Endothelial cell of umbilical vein (primary cell): ENCODE measurements around the gene ZNF44. TPM values are rescaled to one million over a fixed set of nuclear protein-coding genes. Genes with fewer than 3 reads are reported as not detected.

ENCODE experiments used
- BruUV-seq: library from RNA; stranded (reverse); fragments of 400-500 nt; replicated peaks from 2 replicates; lab custom pipeline; 2021; lab: Mats Ljungman, UMichigan
- CTCF ChIA-PET: fragments of 300-600, 350-600 bp; sonication (Branson Sonifier 250); formaldehyde crosslinking; loops from one replicate; lab custom pipeline; 2021; ENCODE audit warnings: antibody characterized with exemption, inconsistent platforms; lab: Charles Lee
- POLR2A ChIA-PET: fragments of 300-600, 350-600 bp; sonication (Branson Sonifier 250); formaldehyde crosslinking; loops from one replicate; lab custom pipeline; 2021; ENCODE audit warnings: antibody characterized with exemption, inconsistent platforms; lab: Charles Lee
- DNase-seq: peaks from one replicate; pipeline ENCODE4 v3.0.0-alpha.2; 2011; ENCODE audit warnings: low read depth, low spot score
- FAIRE-seq: peaks from 2 replicates; lab custom pipeline; 2011; peaks lifted over from hg19 to GRCh38; lab: Jason Lieb, UNC
- H2AFZ ChIP-seq: 2 replicates; pipeline ENCODE4 v1.6.0; 2012; ENCODE audit warnings: low read depth, low read length, control low read depth, inconsistent platforms
- H3K27ac ChIP-seq: 2 replicates; pipeline ENCODE4 v1.5.1; 2011; ENCODE audit warnings: low read depth, mild to moderate bottlenecking, control low read depth, low read length, moderate library complexity; ENCODE audit not compliant: insufficient read depth
- H3K27me3 ChIP-seq, 2 experiments: 2 replicates each; pipeline versions ENCODE4 v1.6.0 to v1.6.1; 2011; ENCODE audit warnings: low read length in 2 of 2, mixed read lengths in 1 of 2; ENCODE audit not compliant: control insufficient read depth in 2 of 2, insufficient read depth in 2 of 2
- H3K36me3 ChIP-seq, 2 experiments: 2 replicates in 1 of 2; 3 replicates in 1 of 2; pipeline ENCODE4 v1.5.1; 2011; ENCODE audit warnings: low read length in 2 of 2, mild to moderate bottlenecking in 1 of 2, moderate library complexity in 1 of 2; ENCODE audit not compliant: control insufficient read depth in 2 of 2, insufficient read depth in 2 of 2; ENCODE audit errors: extremely low read depth in 1 of 2
- H3K4me1 ChIP-seq: 3 replicates; pipeline ENCODE4 v1.5.1; 2011; ENCODE audit warnings: mild to moderate bottlenecking, low read length; ENCODE audit not compliant: control insufficient read depth, insufficient read depth; ENCODE audit errors: extremely low read depth
- H3K4me2 ChIP-seq: 2 replicates; pipeline ENCODE4 v1.6.1; 2011; ENCODE audit warnings: low read length, control low read depth, mixed read lengths; ENCODE audit not compliant: insufficient read depth
- H3K4me3 ChIP-seq, 3 experiments: fragments of 200-600 bp in 1 of 3; sonication (generic), shearing (Covaris generic) in 1 of 3; replicated peaks in 1 of 3; 2 replicates each; pipeline ENCODE4 v1.5.1; 2011 to 2016; ENCODE audit warnings: control low read depth in 3 of 3, low read length in 3 of 3, mild to moderate bottlenecking in 2 of 3, inconsistent platforms in 1 of 3, low read depth in 1 of 3, moderate library complexity in 1 of 3; ENCODE audit not compliant: insufficient read depth in 1 of 3
- H3K79me2 ChIP-seq: 2 replicates; pipeline ENCODE4 v1.6.0; 2012; ENCODE audit warnings: low read length, inconsistent platforms; ENCODE audit not compliant: control insufficient read depth, insufficient read depth
- H3K9ac ChIP-seq: replicated peaks from 2 replicates; pipeline ENCODE3; 2011; ENCODE audit warnings: low read length, control low read depth; ENCODE audit not compliant: insufficient read depth; ENCODE audit errors: extremely low read depth
- H3K9me1 ChIP-seq: replicated peaks from 3 replicates; pipeline ENCODE4 v1.6.0; 2011; ENCODE audit warnings: mild to moderate bottlenecking, low read length; ENCODE audit not compliant: control insufficient read depth, insufficient read depth; ENCODE audit errors: extremely low read depth
- H3K9me3 ChIP-seq: replicated peaks from 2 replicates; pipeline ENCODE4 v1.5.1; 2012; ENCODE audit warnings: low read length, inconsistent platforms; ENCODE audit not compliant: control insufficient read depth, insufficient read depth
- H4K20me1 ChIP-seq: replicated peaks from 2 replicates; pipeline ENCODE3; 2011; ENCODE audit warnings: mild to moderate bottlenecking, low read length; ENCODE audit not compliant: control insufficient read depth, insufficient read depth; ENCODE audit errors: extremely low read depth
- CTCF ChIP-seq, 2 donors: IDR thresholded peaks; 1 replicate in 1 of 2; 2 replicates in 1 of 2; pipeline ENCODE4 v1.5.1; 2011; ENCODE audit warnings: low read length in 2 of 2, mild to moderate bottlenecking in 2 of 2, moderate library complexity in 2 of 2, control low read depth in 1 of 2, inconsistent platforms in 1 of 2, low read depth in 1 of 2; ENCODE audit not compliant: insufficient read depth in 1 of 2; ENCODE audit errors: extremely low read depth in 1 of 2
- EZH2 ChIP-seq: IDR thresholded peaks from 2 replicates; pipeline ENCODE4 v1.6.1; 2012; ENCODE audit warnings: borderline replicate concordance, low read depth, mild to moderate bottlenecking, moderate library complexity, low read length, inconsistent platforms; ENCODE audit not compliant: severe bottlenecking
- FOS ChIP-seq: IDR thresholded peaks from 2 replicates; pipeline ENCODE4 v1.6.1; 2011; ENCODE audit warnings: mild to moderate bottlenecking, low read length, moderate library complexity, borderline replicate concordance; ENCODE audit not compliant: insufficient read depth
- GATA2 ChIP-seq: IDR thresholded peaks from 2 replicates; pipeline ENCODE4 v1.7.0; 2011; ENCODE audit warnings: low read depth, mild to moderate bottlenecking, moderate library complexity, mixed read lengths, low read length; ENCODE audit not compliant: insufficient read length, insufficient read depth
- JUN ChIP-seq: IDR thresholded peaks from 2 replicates; pipeline ENCODE4 v1.6.1; 2011; ENCODE audit warnings: borderline replicate concordance, low read depth; ENCODE audit not compliant: insufficient read length, insufficient read depth
- MAX ChIP-seq: IDR thresholded peaks from 2 replicates; pipeline ENCODE4 v1.6.1; 2011; ENCODE audit not compliant: insufficient read depth, insufficient read length
- MYC ChIP-seq: IDR thresholded peaks from one replicate; pipeline ENCODE4 v1.6.1; 2011; ENCODE audit warnings: mild to moderate bottlenecking, low read depth, low read length
- POLR2A ChIP-seq: IDR thresholded peaks from 2 replicates; pipeline ENCODE4 v1.6.1; 2012; ENCODE audit warnings: low read depth, mild to moderate bottlenecking, control low read depth, low read length
- POLR2AphosphoS5 ChIP-seq: IDR thresholded peaks from 2 replicates; pipeline ENCODE4 v1.6.1; 2012; ENCODE audit warnings: low read depth, mild to moderate bottlenecking, control low read depth, low read length, moderate library complexity; ENCODE audit not compliant: insufficient read depth
- dilution Hi-C: fragments of 300-500 bp; cut with MboI; formaldehyde crosslinking; loops from one replicate; pipeline ENCODE4 v1.15.0; 2019; ENCODE audit warnings: low sequenced_read_pairs; ENCODE audit not compliant: extremely low pct_ligation_motif_present
- intact Hi-C: fragments of 100-400 bp; cut with micrococcal nuclease; formaldehyde crosslinking; loops from one replicate; pipeline ENCODE4 v1.10.0; 2022
- polyA plus RNA-seq, 4 experiments: library from polyadenylated mRNA; depleted of rRNA in 3 of 4; stranded (reverse) in 3 of 4; unstranded in 1 of 4; fragments of >200 nt; gene quantifications; 2 replicates each; pipeline versions ENCODE4 v1.2.1 to v1.2.3, GENCODE V29; 2011 to 2012; ENCODE audit warnings: missing spikeins in 1 of 4
- total RNA-seq: library from RNA; stranded (reverse); gene quantifications from 2 replicates; pipeline ENCODE4 v1.2.3, GENCODE V29; 2021

Gene ZNF44
- total and polyA plus RNA-seq, 2 donors (not counting 3 experiments of a cell fraction or from before 2014, with no cell fraction given) = 2.1 to 7.4 TPM

- no TSS peak for BruUV-seq
- no peaks in the 10 kb centered on the region for H3K27me3 ChIP-seq
- no peaks in the 10 kb centered on the region for H3K9me1 ChIP-seq
- CTCF ChIA-PET = no interaction called here
- no peak overlapping the region for H3K27ac ChIP-seq
- no peaks in the 10 kb centered on the region for H4K20me1 ChIP-seq
- FAIRE-seq (no peak), DNase-seq (no peak)
- H3K9ac ChIP-seq = no peak overlapping the region
- dilution Hi-C loops = no loop called here
- no peak for TF ChIP-seq EZH2
- TF ChIP-seq POLR2A = no peak
- TF ChIP-seq FOS = no peak
- peaks cover 12% of the 10 kb centered on the region for H3K79me2 ChIP-seq
- no peak overlapping the region for H2AFZ ChIP-seq
- H3K4me2 ChIP-seq = no peak overlapping the region
- intact Hi-C loops = no loop called here
- no peaks in the 10 kb centered on the region for H3K36me3 ChIP-seq
- POLR2A ChIA-PET = no interaction called here
- H3K4me1 ChIP-seq = no peaks in the 10 kb centered on the region
- H3K4me3 ChIP-seq = no peak overlapping the region
- H3K9me3 ChIP-seq = peaks cover 3% of the 10 kb centered on the region
Observed at GRCh38 chr19:12284226-12284625, 10.5 kb downstream of the ZNF44 start.

- no peak overlapping the region for H3K4me3 ChIP-seq
- BruUV-seq = no TSS peak
- H3K27ac ChIP-seq = no peak overlapping the region
- no peaks in the 10 kb centered on the region for H4K20me1 ChIP-seq
- dilution Hi-C loops (no loop called here), intact Hi-C loops (no loop called here)
- no peak overlapping the region for H3K9ac ChIP-seq
- DNase-seq (no peak), FAIRE-seq (no peak)
- H3K4me2 ChIP-seq = no peak overlapping the region
- no peaks in the 10 kb centered on the region for H3K9me1 ChIP-seq
- CTCF ChIA-PET = no interaction called here
- no peaks in the 10 kb centered on the region for H3K4me1 ChIP-seq
- no peak for TF ChIP-seq EZH2
- TF ChIP-seq GATA2 = no peak
- no peak for TF ChIP-seq POLR2A
- no peak for TF ChIP-seq FOS
- no peak for TF ChIP-seq MYC
- TF ChIP-seq MAX = no peak
- no peak for TF ChIP-seq CTCF (IDR thresholded peaks at IDR 0.05; ENCODE audit: extremely low read depth in 1 of 2, insufficient read depth in 1 of 2, low read depth in 1 of 2, low read length in 2 of 2)
- no peak for TF ChIP-seq JUN
- no peak for TF ChIP-seq POLR2AphosphoS5
- no peaks in the 10 kb centered on the region for H3K27me3 ChIP-seq
- peaks cover 12% of the 10 kb centered on the region for H3K9me3 ChIP-seq
- H3K79me2 ChIP-seq = peaks cover 10% of the 10 kb centered on the region
- H2AFZ ChIP-seq = no peak overlapping the region
- H3K36me3 ChIP-seq = peaks cover 0 to under 1% of the 10 kb centered on the region in 2 experiments
- POLR2A ChIA-PET = no interaction called here
Observed at GRCh38 chr19:12278713-12279112, 16.0 kb downstream of the ZNF44 start.
